ENCODE results near the gene ACTRT3. TPM values are rescaled to one million over a fixed set of nuclear protein-coding genes. Genes with fewer than 3 reads are reported as not detected.
A peak's percentile ranks its signal among the peaks of the same experiment; 100 is the strongest.

ACTRT3 gene
- total and polyA plus RNA-seq, 2 of the 13 experiments (the other 11 are each of a cell fraction or from before 2014, with no cell fraction given) = 0.42 to 0.97 TPM

DNA sequence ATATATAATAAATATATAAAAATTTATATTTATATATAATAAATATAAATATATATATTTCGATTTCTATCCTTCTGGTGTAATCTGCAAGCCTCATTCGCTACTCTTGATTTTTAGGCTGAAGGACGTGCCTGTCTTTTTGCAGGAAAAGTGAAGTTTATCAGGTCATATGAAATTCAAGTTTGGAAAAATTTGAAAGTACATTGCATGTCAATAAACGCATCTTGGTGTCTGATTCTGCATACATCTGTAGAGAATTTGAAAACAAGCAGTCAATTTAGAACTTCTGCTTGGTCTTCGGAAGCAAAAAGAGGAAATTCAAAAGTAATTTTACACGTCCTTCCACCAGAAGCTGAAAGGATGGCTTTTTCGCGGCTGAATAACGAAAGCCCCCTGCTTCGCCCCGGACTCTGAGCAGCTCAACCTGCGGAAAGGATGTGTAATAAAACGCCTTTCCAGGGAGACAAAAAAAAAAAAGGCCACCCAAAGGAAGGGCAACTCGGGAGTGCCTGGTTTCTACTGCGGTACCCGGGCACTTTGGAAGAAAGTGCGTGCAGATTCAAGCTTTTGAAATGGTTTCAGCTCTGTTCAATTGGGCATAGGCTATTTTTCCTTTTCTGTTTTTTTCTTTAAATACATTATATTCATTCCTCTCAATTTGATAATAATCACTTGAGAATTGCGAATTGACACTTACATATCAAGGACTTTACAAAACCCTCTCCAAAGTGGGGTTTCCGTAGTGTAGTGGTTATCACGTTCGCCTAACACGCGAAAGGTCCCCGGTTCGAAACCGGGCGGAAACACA is 2.3 kb upstream of the ACTRT3 start (continued):
- no peak for TF ChIP-seq U2AF1 (optimal IDR thresholded peaks at IDR 0.05; ENCODE audit: low read depth, low read length)
- TF ChIP-seq ATF1 (CRISPR knock-in tag; IDR thresholded peaks at IDR 0.05) = no peak
- peak; percentile 6; the same call in 1 of the 2 replicates for TF ChIP-seq BCL6 (CRISPR knock-in tag; IDR thresholded peaks at IDR 0.05)
- no peak for TF ChIP-seq MAFG (CRISPR knock-in tag; IDR thresholded peaks at IDR 0.05)
- TF ChIP-seq ZNF589 (CRISPR knock-in tag; conservative IDR thresholded peaks at IDR 0.05) = no peak
- TF ChIP-seq ZNF883 (CRISPR knock-in tag; IDR thresholded peaks at IDR 0.05; ENCODE audit: not compliant biosample characterization) = no peak
- no peak for TF ChIP-seq ZNF770 (CRISPR knock-in tag; IDR thresholded peaks at IDR 0.05)
- TF ChIP-seq, protein P1, sequence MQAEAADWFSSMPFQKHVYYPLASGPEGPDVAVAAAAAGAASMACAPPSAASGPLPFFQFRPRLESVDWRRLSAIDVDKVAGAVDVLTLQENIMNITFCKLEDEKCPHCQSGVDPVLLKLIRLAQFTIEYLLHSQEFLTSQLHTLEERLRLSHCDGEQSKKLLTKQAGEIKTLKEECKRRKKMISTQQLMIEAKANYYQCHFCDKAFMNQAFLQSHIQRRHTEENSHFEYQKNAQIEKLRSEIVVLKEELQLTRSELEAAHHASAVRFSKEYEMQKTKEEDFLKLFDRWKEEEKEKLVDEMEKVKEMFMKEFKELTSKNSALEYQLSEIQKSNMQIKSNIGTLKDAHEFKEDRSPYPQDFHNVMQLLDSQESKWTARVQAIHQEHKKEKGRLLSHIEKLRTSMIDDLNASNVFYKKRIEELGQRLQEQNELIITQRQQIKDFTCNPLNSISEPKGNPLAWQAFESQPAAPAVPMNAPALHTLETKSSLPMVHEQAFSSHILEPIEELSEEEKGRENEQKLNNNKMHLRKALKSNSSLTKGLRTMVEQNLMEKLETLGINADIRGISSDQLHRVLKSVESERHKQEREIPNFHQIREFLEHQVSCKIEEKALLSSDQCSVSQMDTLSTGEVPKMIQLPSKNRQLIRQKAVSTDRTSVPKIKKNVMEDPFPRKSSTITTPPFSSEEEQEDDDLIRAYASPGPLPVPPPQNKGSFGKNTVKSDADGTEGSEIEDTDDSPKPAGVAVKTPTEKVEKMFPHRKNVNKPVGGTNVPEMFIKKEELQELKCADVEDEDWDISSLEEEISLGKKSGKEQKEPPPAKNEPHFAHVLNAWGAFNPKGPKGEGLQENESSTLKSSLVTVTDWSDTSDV (CRISPR knock-in tag; IDR thresholded peaks at IDR 0.05) = no peak
- TF ChIP-seq THRA (CRISPR knock-in tag; IDR thresholded peaks at IDR 0.05; ENCODE audit: borderline replicate concordance) = no peak
- TF ChIP-seq HDAC2 (CRISPR knock-in tag; IDR thresholded peaks at IDR 0.05) = no peak
- no peak for TF ChIP-seq ZNF816 (CRISPR knock-in tag; IDR thresholded peaks at IDR 0.05; ENCODE audit: borderline replicate concordance)
- no peak for TF ChIP-seq ZNF556 (CRISPR knock-in tag; IDR thresholded peaks at IDR 0.05; ENCODE audit: borderline replicate concordance)
- no peak for TF ChIP-seq ZSCAN29 (CRISPR knock-in tag; conservative IDR thresholded peaks at IDR 0.05)
- no peak for TF ChIP-seq ELF1 (CRISPR knock-in tag; IDR thresholded peaks at IDR 0.05)
- TF ChIP-seq, protein P2, sequence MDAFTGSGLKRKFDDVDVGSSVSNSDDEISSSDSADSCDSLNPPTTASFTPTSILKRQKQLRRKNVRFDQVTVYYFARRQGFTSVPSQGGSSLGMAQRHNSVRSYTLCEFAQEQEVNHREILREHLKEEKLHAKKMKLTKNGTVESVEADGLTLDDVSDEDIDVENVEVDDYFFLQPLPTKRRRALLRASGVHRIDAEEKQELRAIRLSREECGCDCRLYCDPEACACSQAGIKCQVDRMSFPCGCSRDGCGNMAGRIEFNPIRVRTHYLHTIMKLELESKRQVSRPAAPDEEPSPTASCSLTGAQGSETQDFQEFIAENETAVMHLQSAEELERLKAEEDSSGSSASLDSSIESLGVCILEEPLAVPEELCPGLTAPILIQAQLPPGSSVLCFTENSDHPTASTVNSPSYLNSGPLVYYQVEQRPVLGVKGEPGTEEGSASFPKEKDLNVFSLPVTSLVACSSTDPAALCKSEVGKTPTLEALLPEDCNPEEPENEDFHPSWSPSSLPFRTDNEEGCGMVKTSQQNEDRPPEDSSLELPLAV (CRISPR knock-in tag; conservative IDR thresholded peaks at IDR 0.05; ENCODE audit: low read depth) = no peak
- TF ChIP-seq, protein P3, sequence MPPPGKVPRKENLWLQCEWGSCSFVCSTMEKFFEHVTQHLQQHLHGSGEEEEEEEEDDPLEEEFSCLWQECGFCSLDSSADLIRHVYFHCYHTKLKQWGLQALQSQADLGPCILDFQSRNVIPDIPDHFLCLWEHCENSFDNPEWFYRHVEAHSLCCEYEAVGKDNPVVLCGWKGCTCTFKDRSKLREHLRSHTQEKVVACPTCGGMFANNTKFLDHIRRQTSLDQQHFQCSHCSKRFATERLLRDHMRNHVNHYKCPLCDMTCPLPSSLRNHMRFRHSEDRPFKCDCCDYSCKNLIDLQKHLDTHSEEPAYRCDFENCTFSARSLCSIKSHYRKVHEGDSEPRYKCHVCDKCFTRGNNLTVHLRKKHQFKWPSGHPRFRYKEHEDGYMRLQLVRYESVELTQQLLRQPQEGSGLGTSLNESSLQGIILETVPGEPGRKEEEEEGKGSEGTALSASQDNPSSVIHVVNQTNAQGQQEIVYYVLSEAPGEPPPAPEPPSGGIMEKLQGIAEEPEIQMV (CRISPR knock-in tag; IDR thresholded peaks at IDR 0.05; ENCODE audit: low read depth) = no peak
- no peak for TF ChIP-seq ZNF841 (CRISPR knock-in tag; IDR thresholded peaks at IDR 0.05; ENCODE audit: borderline replicate concordance)
- TF ChIP-seq ZNF552 (CRISPR knock-in tag; IDR thresholded peaks at IDR 0.05; ENCODE audit: borderline replicate concordance) = no peak
- TF ChIP-seq ZNF441 (CRISPR knock-in tag; IDR thresholded peaks at IDR 0.05; ENCODE audit: borderline replicate concordance) = no peak
